Lung (tissue), 12 donors: ENCODE data around the gene ACSL1. TPM values are rescaled to one million over a fixed set of nuclear protein-coding genes. Genes with fewer than 3 reads are reported as not detected.

Source experiments
- ATAC-seq: fragments of 200-7000 bp; cut with Tn5 transposase; one replicate; pipeline ENCODE4 v1.9.1; 2020; ENCODE audit warnings: moderate number of reproducible peaks; ENCODE audit not compliant: insufficient read depth, low FRiP score
- DNase-seq, 3 donors: peaks; one replicate each; pipeline ENCODE4 v3.0.0-alpha.2; 2013 to 2017
- H3K27ac ChIP-seq, 2 donors: one replicate each; pipeline ENCODE4 v1.5.1; 2013; ENCODE audit warnings: mild to moderate bottlenecking in 2 of 2, moderate library complexity in 2 of 2, control low read depth in 1 of 2, inconsistent platforms in 1 of 2, low read depth in 1 of 2, low read length in 1 of 2
- H3K27me3 ChIP-seq, 3 donors: one replicate each; pipeline ENCODE4 v1.5.1; 2013; ENCODE audit warnings: low read length in 2 of 3; ENCODE audit not compliant: control insufficient read depth in 3 of 3, insufficient read depth in 3 of 3
- H3K36me3 ChIP-seq, 4 donors: one replicate each; pipeline ENCODE4 v1.5.1; 2013; ENCODE audit warnings: low read length in 4 of 4, mild to moderate bottlenecking in 1 of 4, moderate library complexity in 1 of 4; ENCODE audit not compliant: control insufficient read depth in 4 of 4, insufficient read depth in 4 of 4
- H3K4me1 ChIP-seq, 5 donors: one replicate each; pipeline ENCODE4 v1.5.1; 2013; ENCODE audit warnings: low read length in 5 of 5, mild to moderate bottlenecking in 2 of 5, moderate library complexity in 1 of 5; ENCODE audit not compliant: control insufficient read depth in 5 of 5, insufficient read depth in 5 of 5
- H3K4me3 ChIP-seq: one replicate; pipeline ENCODE4 v1.5.1; 2013; ENCODE audit warnings: mild to moderate bottlenecking, control low read depth, moderate library complexity
- H3K9ac ChIP-seq, 2 donors: one replicate each; pipeline ENCODE4 v1.5.1; 2013; ENCODE audit warnings: low read length in 2 of 2, control low read depth in 1 of 2; ENCODE audit not compliant: insufficient read depth in 1 of 2
- H3K9me3 ChIP-seq, 4 donors: one replicate each; pipeline ENCODE4 v1.5.1; 2013; ENCODE audit warnings: low read length in 3 of 4, mild to moderate bottlenecking in 1 of 4, moderate library complexity in 1 of 4; ENCODE audit not compliant: control insufficient read depth in 4 of 4, insufficient read depth in 3 of 4
- WGBS, 2 donors: extraction: QIAGEN DNeasy Blood & Tissue Kit; methylation state at CpG; one replicate each; pipeline ENCODE4 v1.1.7; 2013; 5-methylcytosine and 5-hydroxymethylcytosine counted together
- polyA plus RNA-seq, 2 donors: library from polyadenylated mRNA; stranded (reverse); fragments of 200-250 nt; gene quantifications; one replicate each; pipeline ENCODE4 v1.2.1, GENCODE V29; 2013
- total RNA-seq, 2 donors: library from RNA; depleted of rRNA in 1 of 2; stranded (reverse); fragments of >200 nt in 1 of 2; gene quantifications; one replicate each; pipeline ENCODE4 v1.2.1, GENCODE V29; 2014 to 2021
- TF ChIP-seq, protein P1 (sequence below): IDR thresholded peaks from 2 replicates; pipeline ENCODE4 v1.5.1; 2012; ENCODE audit warnings: mild to moderate bottlenecking; ENCODE audit errors: control extremely low read depth, extremely low read depth
- donor health status: control.
- donor health status: control.
- donor health status: Bipolar disorder and iron deficiency.
- donor health status: healthy.
- donor health status: DM: yes; HTN: yes; CAD: no.

The ACSL1 gene
- total and polyA plus RNA-seq, 4 donors, result 89.5 to 731 (median 188) TPM

DNA sequence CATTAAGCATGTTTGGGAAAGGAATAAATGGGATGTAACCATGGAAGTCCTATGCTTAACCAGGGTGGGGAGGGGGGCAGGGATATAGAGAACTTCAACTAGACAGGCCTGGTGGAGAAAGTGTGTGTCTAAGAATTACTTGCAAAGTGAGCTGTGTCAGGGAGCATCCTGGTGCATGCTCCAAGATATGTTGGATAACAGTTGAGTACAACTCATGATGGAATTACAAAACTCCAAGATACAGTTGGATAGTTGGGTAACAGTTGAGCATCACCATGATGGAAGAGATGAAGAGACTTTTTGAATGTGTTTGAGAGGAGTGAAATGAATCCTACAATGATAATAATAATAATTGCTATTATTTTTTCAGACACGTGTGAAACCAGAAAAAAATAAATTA, 26.1 kb upstream of the ACSL1 start:
- ATAC-seq (no peak), DNase-seq (no peak)
- Histone ChIP-seq H3K27me3 (peaks cover 0 to 10% (median 0%) of the 10 kb centered on the region in 3 donors), H3K9ac (no peak overlapping the region), H3K27ac (no peak overlapping the region), H3K4me1 (no peaks in the 10 kb centered on the region), H3K36me3 (no peaks in the 10 kb centered on the region), H3K4me3 (no peak overlapping the region), H3K9me3 (no peaks in the 10 kb centered on the region)
- WGBS, 2 donors, result 0 to 57% methylated on average over 1 of the region's 1 CpG
- TF ChIP-seq, protein P1, sequence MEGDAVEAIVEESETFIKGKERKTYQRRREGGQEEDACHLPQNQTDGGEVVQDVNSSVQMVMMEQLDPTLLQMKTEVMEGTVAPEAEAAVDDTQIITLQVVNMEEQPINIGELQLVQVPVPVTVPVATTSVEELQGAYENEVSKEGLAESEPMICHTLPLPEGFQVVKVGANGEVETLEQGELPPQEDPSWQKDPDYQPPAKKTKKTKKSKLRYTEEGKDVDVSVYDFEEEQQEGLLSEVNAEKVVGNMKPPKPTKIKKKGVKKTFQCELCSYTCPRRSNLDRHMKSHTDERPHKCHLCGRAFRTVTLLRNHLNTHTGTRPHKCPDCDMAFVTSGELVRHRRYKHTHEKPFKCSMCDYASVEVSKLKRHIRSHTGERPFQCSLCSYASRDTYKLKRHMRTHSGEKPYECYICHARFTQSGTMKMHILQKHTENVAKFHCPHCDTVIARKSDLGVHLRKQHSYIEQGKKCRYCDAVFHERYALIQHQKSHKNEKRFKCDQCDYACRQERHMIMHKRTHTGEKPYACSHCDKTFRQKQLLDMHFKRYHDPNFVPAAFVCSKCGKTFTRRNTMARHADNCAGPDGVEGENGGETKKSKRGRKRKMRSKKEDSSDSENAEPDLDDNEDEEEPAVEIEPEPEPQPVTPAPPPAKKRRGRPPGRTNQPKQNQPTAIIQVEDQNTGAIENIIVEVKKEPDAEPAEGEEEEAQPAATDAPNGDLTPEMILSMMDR, result no peak

DNA sequence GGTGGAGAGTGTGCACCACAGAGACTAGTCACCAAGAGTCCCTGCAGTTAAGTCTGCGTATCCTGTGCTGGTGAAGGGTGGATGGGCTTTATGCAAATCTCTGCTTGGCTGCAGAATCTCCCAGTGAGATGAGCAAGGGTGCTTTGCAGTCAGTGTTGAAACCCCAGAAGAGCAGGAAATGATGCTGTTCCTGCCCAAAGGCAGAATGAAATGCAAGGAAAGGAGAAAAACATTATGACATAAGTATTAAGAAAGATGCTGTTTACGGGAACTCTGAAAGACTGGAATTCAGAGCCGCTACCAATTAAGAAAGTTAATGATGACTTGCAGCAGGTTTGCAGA, 25.4 kb upstream of the ACSL1 start:
- H3K4me3 ChIP-seq, result no peak overlapping the region
- TF ChIP-seq, protein P1, result no peak
- no peaks in the 10 kb centered on the region for H3K9me3 ChIP-seq
- ATAC-seq (no peak), DNase-seq (no peak)
- H3K27me3 ChIP-seq, result peaks cover 0 to 10% (median 0%) of the 10 kb centered on the region in 3 donors
- 34 to 46% methylated on average over 3 of the region's 3 CpGs for WGBS, 2 donors
- no peaks in the 10 kb centered on the region for H3K36me3 ChIP-seq
- H3K9ac ChIP-seq, result no peak overlapping the region
- no peaks in the 10 kb centered on the region for H3K4me1 ChIP-seq
- peak overlapping the region in 1 of 2 donors; percentile 34 for H3K27ac ChIP-seq

DNA sequence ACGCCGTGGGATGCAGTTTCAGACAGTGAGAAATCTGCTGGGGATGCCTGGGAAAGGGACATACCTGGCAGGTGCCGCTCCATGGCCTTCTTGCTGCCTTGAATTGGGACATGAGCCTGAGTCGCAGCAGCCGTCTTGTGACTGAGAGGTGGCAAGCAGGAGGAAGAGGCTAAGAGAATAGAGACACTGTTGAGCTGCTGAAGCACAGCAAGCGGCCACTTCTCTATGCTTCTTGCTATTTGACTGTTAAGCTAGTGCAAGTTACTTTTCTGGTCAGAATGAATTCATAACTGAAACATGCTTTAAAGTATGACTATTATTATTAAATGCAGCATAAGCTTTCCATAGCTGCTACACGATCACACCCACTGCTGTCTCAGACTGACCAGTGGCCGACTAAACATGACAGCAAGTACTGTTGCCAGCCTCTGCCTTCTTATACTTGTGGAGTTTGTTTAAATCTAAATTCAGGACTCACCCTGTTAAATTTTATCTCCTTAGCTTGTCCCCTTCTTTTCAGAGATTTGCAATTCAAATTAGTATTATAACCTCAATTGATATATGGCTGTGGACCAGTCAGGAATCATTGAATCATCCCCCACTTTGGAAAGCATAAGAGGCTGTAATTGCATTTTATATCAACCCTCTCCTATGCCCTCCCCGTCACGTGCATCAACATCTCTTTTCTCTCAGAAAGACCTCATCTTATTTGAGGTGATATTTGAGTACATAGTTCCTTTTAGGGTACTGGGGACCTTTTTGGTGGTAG, 24.8 kb upstream of the ACSL1 start:
- 62 to 65% methylated on average over 10 of the region's 10 CpGs for WGBS, 2 donors

More for the DNA sequence above, 24.8 kb upstream of the ACSL1 start:
- no peak overlapping the region for H3K4me3 ChIP-seq
- ATAC-seq (no peak), DNase-seq (no peak)
- TF ChIP-seq, protein P1, result no peak
- no peak overlapping the region for H3K9ac ChIP-seq
- H3K27me3 ChIP-seq, result peaks cover 0 to 10% (median 0%) of the 10 kb centered on the region in 3 donors
- H3K36me3 ChIP-seq, result no peaks in the 10 kb centered on the region
- H3K9me3 ChIP-seq, result no peaks in the 10 kb centered on the region
- H3K27ac ChIP-seq, result peak overlapping the region in 1 of 2 donors; percentile 47
- no peaks in the 10 kb centered on the region for H3K4me1 ChIP-seq
